ENCODE data around the gene FAM3D.

FAM3D gene

GRCh38 chr3:58654466-58654865 is 12.1 kb downstream of the FAM3D start:
- H3K9me3 Mint-ChIP-seq, result no peaks in the 10 kb centered on the region
- H3K36me3 Mint-ChIP-seq (ENCODE audit: low read depth), result no peaks in the 10 kb centered on the region
- H3K27ac Mint-ChIP-seq, result no peak overlapping the region
- H3K4me3 Mint-ChIP-seq, result no peak overlapping the region
- peaks cover 8% of the 10 kb centered on the region for H3K27me3 Mint-ChIP-seq
- no peaks in the 10 kb centered on the region for H3K4me1 Mint-ChIP-seq (ENCODE audit: low read depth)

- Mint-ChIP-seq H3K27me3 (peaks cover 8% of the 10 kb centered on the region), H3K9me3 (no peaks in the 10 kb centered on the region), H3K4me3 (no peak overlapping the region), H3K4me1 (ENCODE audit: low read depth) (no peaks in the 10 kb centered on the region), H3K36me3 (ENCODE audit: low read depth) (no peaks in the 10 kb centered on the region), H3K27ac (no peak overlapping the region)
These were observed 13.9 kb downstream of the FAM3D start for GRCh38 chr3:58652624-58653023.

- no peak overlapping the region for H3K27ac Mint-ChIP-seq
- no peaks in the 10 kb centered on the region for H3K4me1 Mint-ChIP-seq (ENCODE audit: low read depth)
- peaks cover 8% of the 10 kb centered on the region for H3K27me3 Mint-ChIP-seq
- H3K36me3 Mint-ChIP-seq (ENCODE audit: low read depth), result no peaks in the 10 kb centered on the region
- H3K9me3 Mint-ChIP-seq, result no peaks in the 10 kb centered on the region
- H3K4me3 Mint-ChIP-seq, result no peak overlapping the region
These were observed 15.3 kb downstream of the FAM3D start for GRCh38 chr3:58651276-58651675.

GRCh38 chr3:58647381-58648141 is 19.0 kb downstream of the FAM3D start:
- no peaks in the 10 kb centered on the region for H3K36me3 Mint-ChIP-seq (ENCODE audit: low read depth)
- H3K27me3 Mint-ChIP-seq, result peaks cover 1% of the 10 kb centered on the region
- no peak overlapping the region for H3K27ac Mint-ChIP-seq
- no peak overlapping the region for H3K4me3 Mint-ChIP-seq
- H3K9me3 Mint-ChIP-seq, result no peaks in the 10 kb centered on the region
- no peaks in the 10 kb centered on the region for H3K4me1 Mint-ChIP-seq (ENCODE audit: low read depth)

- Mint-ChIP-seq H3K36me3 (ENCODE audit: low read depth) (no peaks in the 10 kb centered on the region), H3K27me3 (no peaks in the 10 kb centered on the region), H3K27ac (no peak overlapping the region), H3K4me1 (ENCODE audit: low read depth) (no peaks in the 10 kb centered on the region), H3K9me3 (no peaks in the 10 kb centered on the region), H3K4me3 (no peak overlapping the region)
These were observed 20.1 kb downstream of the FAM3D start for GRCh38 chr3:58646503-58646902.

GRCh38 chr3:58645726-58646125 is 20.8 kb downstream of the FAM3D start:
- H3K36me3 Mint-ChIP-seq (ENCODE audit: low read depth), result no peaks in the 10 kb centered on the region
- no peaks in the 10 kb centered on the region for H3K4me1 Mint-ChIP-seq (ENCODE audit: low read depth)
- H3K4me3 Mint-ChIP-seq, result no peak overlapping the region
- H3K27me3 Mint-ChIP-seq, result no peaks in the 10 kb centered on the region
- H3K9me3 Mint-ChIP-seq, result no peaks in the 10 kb centered on the region
- no peak overlapping the region for H3K27ac Mint-ChIP-seq

- no peaks in the 10 kb centered on the region for H3K9me3 Mint-ChIP-seq
- H3K36me3 Mint-ChIP-seq (ENCODE audit: low read depth), result no peaks in the 10 kb centered on the region
- H3K27me3 Mint-ChIP-seq, result no peaks in the 10 kb centered on the region
- no peak overlapping the region for H3K4me3 Mint-ChIP-seq
- no peak overlapping the region for H3K27ac Mint-ChIP-seq
- H3K4me1 Mint-ChIP-seq (ENCODE audit: low read depth), result no peaks in the 10 kb centered on the region
These were observed 23.7 kb downstream of the FAM3D start for GRCh38 chr3:58642846-58643245.

GRCh38 chr3:58640700-58641372 is 25.7 kb downstream of the FAM3D start:
- no peaks in the 10 kb centered on the region for H3K9me3 Mint-ChIP-seq
- H3K4me1 Mint-ChIP-seq (ENCODE audit: low read depth), result no peaks in the 10 kb centered on the region
- H3K4me3 Mint-ChIP-seq, result no peak overlapping the region
- H3K36me3 Mint-ChIP-seq (ENCODE audit: low read depth), result no peaks in the 10 kb centered on the region
- H3K27me3 Mint-ChIP-seq, result peaks cover 3% of the 10 kb centered on the region
- no peak overlapping the region for H3K27ac Mint-ChIP-seq

GRCh38 chr3:58639842-58640241 is 26.7 kb downstream of the FAM3D start:
- Mint-ChIP-seq H3K27me3 (peaks cover 3% of the 10 kb centered on the region), H3K36me3 (ENCODE audit: low read depth) (no peaks in the 10 kb centered on the region), H3K27ac (no peak overlapping the region), H3K4me1 (ENCODE audit: low read depth) (no peaks in the 10 kb centered on the region), H3K4me3 (no peak overlapping the region), H3K9me3 (no peaks in the 10 kb centered on the region)

GRCh38 chr3:58639001-58639400 is 27.6 kb downstream of the FAM3D start:
- no peaks in the 10 kb centered on the region for H3K9me3 Mint-ChIP-seq
- no peak overlapping the region for H3K4me3 Mint-ChIP-seq
- no peaks in the 10 kb centered on the region for H3K36me3 Mint-ChIP-seq (ENCODE audit: low read depth)
- no peaks in the 10 kb centered on the region for H3K4me1 Mint-ChIP-seq (ENCODE audit: low read depth)
- no peak overlapping the region for H3K27ac Mint-ChIP-seq
- peaks cover 3% of the 10 kb centered on the region for H3K27me3 Mint-ChIP-seq

GRCh38 chr3:58638591-58638990 is 28.0 kb downstream of the FAM3D start:
- Mint-ChIP-seq H3K4me1 (ENCODE audit: low read depth) (no peaks in the 10 kb centered on the region), H3K27me3 (peaks cover 3% of the 10 kb centered on the region), H3K9me3 (no peaks in the 10 kb centered on the region), H3K27ac (no peak overlapping the region), H3K4me3 (no peak overlapping the region), H3K36me3 (ENCODE audit: low read depth) (no peaks in the 10 kb centered on the region)

- no peaks in the 10 kb centered on the region for H3K4me1 Mint-ChIP-seq (ENCODE audit: low read depth)
- H3K27ac Mint-ChIP-seq, result no peak overlapping the region
- H3K27me3 Mint-ChIP-seq, result peaks cover 3% of the 10 kb centered on the region
- no peaks in the 10 kb centered on the region for H3K9me3 Mint-ChIP-seq
- no peaks in the 10 kb centered on the region for H3K36me3 Mint-ChIP-seq (ENCODE audit: low read depth)
- no peak overlapping the region for H3K4me3 Mint-ChIP-seq
These were observed 29.1 kb downstream of the FAM3D start for GRCh38 chr3:58637509-58637908.

GRCh38 chr3:58635371-58636285 is 30.9 kb downstream of the FAM3D start:
- Mint-ChIP-seq H3K9me3 (no peaks in the 10 kb centered on the region), H3K27me3 (peaks cover 6% of the 10 kb centered on the region), H3K4me3 (no peak overlapping the region), H3K4me1 (ENCODE audit: low read depth) (no peaks in the 10 kb centered on the region), H3K27ac (no peak overlapping the region), H3K36me3 (ENCODE audit: low read depth) (no peaks in the 10 kb centered on the region)

- no peaks in the 10 kb centered on the region for H3K36me3 Mint-ChIP-seq (ENCODE audit: low read depth)
- no peak overlapping the region for H3K27ac Mint-ChIP-seq
- peaks cover 6% of the 10 kb centered on the region for H3K27me3 Mint-ChIP-seq
These were observed 33.3 kb downstream of the FAM3D start for GRCh38 chr3:58633157-58633865.

More at GRCh38 chr3:58633157-58633865, 33.3 kb downstream of the FAM3D start:
- Mint-ChIP-seq H3K9me3 (no peaks in the 10 kb centered on the region), H3K4me3 (no peak overlapping the region), H3K4me1 (ENCODE audit: low read depth) (no peaks in the 10 kb centered on the region)

Data from stimulated activated naive CD8-positive, alpha-beta T cell treated with anti-CD3 and anti-CD28 coated beads, Interleukin-15, Interleukin-2, amounts not matched to agents 100 ng/mL and 50 ng/mL, for 24 hours (primary cell).